ENCODE data around the gene FETUB.

Gene FETUB

GRCh38 chr3:186621894-186622650, 18.1 kb upstream of the FETUB start:
- no peak for TF ChIP-seq ZFX (IDR thresholded peaks at IDR 0.05; ENCODE audit: borderline replicate concordance)
- TF ChIP-seq, protein P1, sequence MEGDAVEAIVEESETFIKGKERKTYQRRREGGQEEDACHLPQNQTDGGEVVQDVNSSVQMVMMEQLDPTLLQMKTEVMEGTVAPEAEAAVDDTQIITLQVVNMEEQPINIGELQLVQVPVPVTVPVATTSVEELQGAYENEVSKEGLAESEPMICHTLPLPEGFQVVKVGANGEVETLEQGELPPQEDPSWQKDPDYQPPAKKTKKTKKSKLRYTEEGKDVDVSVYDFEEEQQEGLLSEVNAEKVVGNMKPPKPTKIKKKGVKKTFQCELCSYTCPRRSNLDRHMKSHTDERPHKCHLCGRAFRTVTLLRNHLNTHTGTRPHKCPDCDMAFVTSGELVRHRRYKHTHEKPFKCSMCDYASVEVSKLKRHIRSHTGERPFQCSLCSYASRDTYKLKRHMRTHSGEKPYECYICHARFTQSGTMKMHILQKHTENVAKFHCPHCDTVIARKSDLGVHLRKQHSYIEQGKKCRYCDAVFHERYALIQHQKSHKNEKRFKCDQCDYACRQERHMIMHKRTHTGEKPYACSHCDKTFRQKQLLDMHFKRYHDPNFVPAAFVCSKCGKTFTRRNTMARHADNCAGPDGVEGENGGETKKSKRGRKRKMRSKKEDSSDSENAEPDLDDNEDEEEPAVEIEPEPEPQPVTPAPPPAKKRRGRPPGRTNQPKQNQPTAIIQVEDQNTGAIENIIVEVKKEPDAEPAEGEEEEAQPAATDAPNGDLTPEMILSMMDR (IDR thresholded peaks at IDR 0.05): no peak
- H3K27ac ChIP-seq: no peak overlapping the region

GRCh38 chr3:186622651-186623310, 17.4 kb upstream of the FETUB start:
- TF ChIP-seq, protein P1 (IDR thresholded peaks at IDR 0.05): no peak
- TF ChIP-seq ZFX (IDR thresholded peaks at IDR 0.05; ENCODE audit: borderline replicate concordance): no peak

DNA sequence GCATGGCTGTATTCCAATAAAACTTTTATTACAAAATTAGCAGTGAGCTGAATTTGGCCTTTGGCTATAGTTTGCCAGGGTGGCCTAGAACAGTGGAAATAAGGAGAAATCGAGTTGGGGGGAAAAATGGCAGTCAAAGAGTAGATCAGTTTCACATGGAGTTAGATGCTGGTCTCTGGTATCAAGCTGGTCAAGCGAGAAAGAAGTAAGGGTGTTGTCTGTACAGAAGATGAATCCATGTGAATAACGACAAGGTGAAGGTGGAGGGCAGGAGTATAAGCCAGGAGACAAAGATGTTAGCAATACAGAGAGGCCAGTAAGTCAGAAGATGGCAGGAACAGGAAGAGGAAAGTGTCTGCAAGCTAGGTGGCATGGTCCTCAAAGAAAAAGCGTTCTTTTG, 15.6 kb upstream of the FETUB start:
- TF ChIP-seq, protein P1 (IDR thresholded peaks at IDR 0.05): no peak
- TF ChIP-seq ZFX (IDR thresholded peaks at IDR 0.05; ENCODE audit: borderline replicate concordance): no peak

More at GRCh38 chr3:186622651-186623310, 17.4 kb upstream of the FETUB start:
- H3K27ac ChIP-seq: no peak overlapping the region

GRCh38 chr3:186625600-186626042, 14.6 kb upstream of the FETUB start:
- no peak for TF ChIP-seq ZFX (IDR thresholded peaks at IDR 0.05; ENCODE audit: borderline replicate concordance)
- TF ChIP-seq, protein P1 (IDR thresholded peaks at IDR 0.05): no peak
- no peak overlapping the region for H3K27ac ChIP-seq

More for the DNA sequence above, 15.6 kb upstream of the FETUB start:
- no peak overlapping the region for H3K27ac ChIP-seq

- no peak overlapping the region for H3K27ac ChIP-seq
- TF ChIP-seq ZFX (IDR thresholded peaks at IDR 0.05; ENCODE audit: borderline replicate concordance): no peak
- TF ChIP-seq, protein P1 (IDR thresholded peaks at IDR 0.05): no peak
These were observed 13.8 kb upstream of the FETUB start for GRCh38 chr3:186626254-186626847.

DNA sequence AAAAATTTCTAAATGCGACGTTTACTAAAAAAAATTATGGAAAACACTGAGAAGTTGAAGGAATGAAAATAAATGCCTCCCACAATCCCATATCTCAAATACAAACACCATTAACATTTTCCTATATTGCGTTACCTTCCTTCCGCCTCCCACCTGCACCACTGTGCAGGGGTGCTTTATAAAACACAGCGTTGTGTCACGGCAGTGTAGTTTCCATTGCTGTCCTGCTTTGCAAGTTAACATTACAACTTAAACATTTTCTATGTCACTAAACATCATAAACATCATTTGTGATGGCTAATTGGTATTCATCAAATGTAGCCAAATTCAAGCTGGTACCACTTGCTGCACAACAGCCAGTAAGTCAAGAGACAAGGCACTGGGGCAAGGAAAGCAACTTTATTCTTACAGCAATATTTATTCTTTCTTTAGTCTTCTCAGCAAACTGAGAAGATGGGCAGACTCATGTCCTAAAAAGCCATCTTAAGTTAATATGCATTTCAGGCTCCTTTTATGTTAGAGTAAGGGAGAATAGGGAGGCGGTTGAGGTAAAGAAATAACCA, 12.3 kb upstream of the FETUB start:
- TF ChIP-seq, protein P1 (IDR thresholded peaks at IDR 0.05): no peak
- no peak for TF ChIP-seq ZFX (IDR thresholded peaks at IDR 0.05; ENCODE audit: borderline replicate concordance)

More for the DNA sequence above, 12.3 kb upstream of the FETUB start:
- H3K27ac ChIP-seq: no peak overlapping the region
